Cortex of kidney (tissue), 1 donor: ENCODE data around the gene DGKQ.
"Not testable (repeated sequence)": the region's sequence is repeated elsewhere in the genome, so short reads cannot be mapped to it uniquely, and the experiment has no call there.

Source experiments
- DNase-seq: peaks from one replicate; lab custom pipeline; 2025; lab: John Stamatoyannopoulos, UW

Gene DGKQ

DNA sequence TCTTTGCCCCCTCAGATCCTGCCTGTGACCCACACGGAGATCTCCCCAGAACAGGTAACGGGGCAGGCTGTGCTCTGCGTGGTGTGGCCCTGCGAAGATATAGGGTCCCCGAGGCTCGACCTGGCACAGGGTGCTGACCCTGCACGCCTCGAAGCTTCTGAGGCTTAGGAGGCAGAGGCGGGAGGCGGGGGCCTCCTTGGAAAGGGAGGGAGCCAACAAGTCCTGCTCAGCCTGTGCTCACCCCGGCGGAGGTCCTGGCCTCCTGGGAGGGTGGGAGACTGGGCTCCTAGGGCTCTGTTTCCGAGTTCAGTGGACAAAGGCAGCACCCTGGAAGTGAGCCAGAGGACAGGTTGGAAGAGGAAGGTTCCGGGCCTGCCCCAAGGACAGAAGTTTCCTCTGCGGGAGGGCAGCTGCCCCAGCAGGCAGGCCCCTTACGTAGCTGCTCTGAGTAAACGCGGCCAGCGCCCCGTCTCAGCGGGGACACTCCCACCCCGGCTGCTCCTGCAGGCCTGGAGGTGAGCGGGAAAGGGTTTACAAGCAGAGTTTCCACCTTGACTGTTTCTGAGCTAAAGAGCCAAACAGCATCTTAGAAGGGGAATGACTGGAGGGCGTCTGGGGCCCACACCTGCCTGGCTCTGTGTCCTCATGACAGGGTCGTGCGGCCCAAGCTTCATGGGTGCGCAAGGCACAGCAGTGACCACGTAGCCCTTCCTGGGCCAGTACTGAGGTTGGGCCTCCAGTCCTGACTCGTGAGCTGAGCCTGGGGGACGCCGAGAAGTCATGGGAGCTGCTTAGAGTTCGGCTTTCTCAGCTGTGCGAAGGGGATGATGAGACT, 25.1 kb downstream of the DGKQ start:
- DNase-seq, result no peak

DNA sequence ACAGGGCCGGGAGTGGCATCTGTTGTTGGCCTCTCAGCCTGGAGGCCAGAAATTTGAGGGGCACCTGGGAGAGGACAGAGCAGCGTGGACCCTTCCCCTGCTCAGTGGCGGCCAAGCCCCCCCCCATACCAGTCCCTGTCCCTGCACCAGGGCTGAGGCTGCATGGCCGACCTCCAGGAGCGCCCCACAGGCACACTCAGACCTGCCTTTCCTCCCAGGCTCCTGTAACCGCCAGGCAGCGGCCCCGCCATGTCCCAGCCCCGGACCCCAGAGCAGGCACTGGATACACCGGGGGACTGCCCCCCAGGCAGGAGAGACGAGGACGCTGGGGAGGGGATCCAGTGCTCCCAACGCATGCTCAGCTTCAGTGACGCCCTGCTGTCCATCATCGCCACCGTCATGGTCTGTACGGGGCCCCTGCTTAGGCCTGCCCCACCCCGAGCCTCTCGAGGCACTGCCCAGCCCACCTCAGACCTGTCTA, 25.8 kb downstream of the DGKQ start:
- DNase-seq, result no peak

DNA sequence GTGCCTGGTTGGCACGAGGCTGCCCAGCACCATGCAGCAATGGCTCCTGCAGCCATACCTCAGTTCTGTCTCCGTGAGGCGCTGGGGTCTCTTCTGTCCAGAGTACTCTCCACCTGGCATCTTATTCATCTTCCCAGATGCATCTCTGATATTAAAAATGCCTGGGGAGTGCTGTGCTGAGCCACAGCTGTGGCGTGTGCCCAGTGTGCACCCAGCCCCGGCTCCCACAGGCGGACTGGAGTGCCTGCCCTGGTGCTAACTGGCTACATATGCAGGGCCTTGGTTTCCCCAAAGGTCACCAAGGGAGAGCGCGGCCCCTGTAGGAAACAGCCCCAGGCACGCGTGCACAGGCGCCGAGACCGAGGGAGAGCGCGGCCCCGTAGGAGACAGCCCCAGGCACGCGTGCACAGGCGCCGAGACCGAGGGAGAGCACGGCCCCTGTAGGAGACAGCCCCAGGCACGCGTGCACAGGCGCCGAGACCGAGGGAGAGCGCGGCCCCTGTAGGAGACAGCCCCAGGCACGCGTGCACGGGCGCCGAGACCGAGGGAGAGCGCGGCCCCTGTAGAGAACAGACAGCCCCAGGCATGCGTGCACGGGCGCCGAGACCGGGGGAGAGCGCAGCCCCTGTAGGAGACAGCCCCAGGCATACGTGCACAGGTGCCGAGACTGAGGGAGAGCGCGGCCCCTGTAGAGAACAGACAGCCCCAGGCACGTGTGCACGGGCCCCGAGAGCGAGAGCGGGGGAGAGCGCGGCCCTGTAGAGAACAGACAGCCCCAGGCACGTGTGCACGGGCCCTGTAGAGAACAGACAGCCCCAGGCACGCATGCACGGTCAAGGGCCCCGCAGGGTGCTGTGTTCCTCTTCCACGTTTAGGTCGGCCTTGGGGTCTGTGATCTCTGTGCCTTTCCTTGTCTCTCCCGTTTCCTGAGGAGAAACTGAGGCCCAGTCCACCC, 26.6 kb downstream of the DGKQ start:
- DNase-seq, result no peak

DNA sequence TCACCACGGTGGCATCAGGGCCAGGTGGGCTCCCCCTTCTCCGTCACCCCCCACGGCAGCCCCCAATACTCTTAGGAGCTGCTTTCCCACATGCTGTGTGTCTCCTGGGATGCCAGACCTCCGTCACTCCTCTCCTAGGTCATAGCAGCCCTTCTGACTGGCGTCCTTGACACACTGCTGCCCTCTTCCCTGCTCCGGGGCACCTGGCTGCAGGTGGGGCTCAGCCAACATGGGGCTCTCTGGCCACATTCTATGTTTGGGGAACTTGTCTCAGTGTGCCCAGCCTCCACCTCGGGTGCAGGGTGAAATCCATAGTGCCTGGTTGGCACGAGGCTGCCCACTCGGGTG, 27.3 kb downstream of the DGKQ start:
- DNase-seq, result no peak

DNA sequence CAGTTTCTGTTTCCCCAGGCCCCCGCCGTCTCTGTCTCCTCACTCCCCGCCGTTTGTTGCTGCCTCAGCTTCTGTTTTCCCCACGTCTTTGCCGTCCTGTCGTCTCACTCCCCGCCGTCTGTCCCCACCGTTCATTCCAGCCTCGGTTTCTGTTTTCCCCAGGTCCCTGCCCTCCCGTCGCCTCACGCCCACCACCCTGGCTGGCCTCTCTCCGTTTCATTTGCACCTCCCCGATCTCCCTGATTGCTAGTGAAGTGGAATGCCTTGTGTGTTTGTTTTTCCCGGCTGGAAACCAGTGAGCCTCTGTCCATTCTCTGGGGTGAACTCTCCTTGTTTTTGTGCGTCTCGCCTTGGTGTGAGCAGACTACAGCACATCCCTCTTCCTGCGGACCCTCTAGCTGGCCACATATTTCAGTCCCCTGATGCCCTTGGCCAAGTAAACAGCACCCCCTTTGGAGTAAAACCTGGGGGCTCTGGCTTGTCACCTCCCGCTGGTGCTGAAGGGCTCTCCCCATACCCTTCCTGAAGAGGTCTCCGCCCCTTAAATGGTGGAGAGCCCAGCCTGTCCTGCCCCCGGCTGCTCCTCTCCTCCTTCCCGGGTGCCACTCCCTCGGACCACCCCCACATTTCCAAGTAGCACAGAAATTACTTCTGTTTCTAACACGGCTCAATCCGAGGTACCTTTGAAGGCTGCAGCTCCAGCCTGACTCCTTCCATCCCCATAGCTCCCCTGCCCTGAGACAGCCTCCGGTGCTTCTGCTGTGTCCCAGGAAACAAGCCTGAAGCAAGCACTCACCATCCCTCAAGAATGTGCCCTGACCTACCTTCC, 27.9 kb downstream of the DGKQ start:
- DNase-seq, result no peak

DNA sequence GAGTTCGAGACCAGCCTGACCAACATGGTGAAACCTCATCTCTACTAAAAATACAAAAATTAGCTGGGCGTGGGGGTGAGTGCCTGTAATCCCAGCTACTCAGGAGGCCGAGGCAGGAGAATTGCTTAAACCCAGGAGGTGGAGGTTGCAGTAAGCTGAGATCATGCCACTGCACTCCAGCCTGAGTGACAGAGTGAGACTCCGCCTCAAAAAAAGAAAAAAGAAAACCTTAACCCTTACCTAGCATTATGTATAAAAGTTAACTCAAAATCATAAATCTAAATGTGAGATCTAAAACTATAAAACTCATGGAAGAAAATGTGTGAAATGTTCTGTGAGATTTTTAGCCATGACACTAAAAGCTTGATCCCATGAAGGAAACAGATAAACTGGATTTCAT, 33.9 kb downstream of the DGKQ start:
- DNase-seq, result not testable (repeated sequence)

DNA sequence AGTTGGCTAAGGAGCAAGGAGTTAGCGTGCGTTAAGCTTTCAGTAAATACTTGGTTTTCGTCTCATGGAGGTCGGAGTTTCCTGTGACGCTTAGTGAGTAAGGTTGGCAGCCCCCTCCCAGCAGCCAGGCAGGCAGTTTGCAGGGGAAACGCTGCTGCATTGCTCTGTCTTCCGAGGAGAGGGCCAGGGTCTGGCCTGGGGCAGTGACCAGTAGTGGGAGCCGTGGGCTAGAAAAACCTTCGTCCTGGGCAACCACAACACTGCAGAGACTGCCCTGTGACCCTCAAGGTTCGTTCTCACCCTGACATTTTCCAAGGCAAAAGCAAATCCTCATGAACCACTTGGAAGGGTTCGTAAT, 40.7 kb downstream of the DGKQ start:
- DNase-seq, result no peak

DNA sequence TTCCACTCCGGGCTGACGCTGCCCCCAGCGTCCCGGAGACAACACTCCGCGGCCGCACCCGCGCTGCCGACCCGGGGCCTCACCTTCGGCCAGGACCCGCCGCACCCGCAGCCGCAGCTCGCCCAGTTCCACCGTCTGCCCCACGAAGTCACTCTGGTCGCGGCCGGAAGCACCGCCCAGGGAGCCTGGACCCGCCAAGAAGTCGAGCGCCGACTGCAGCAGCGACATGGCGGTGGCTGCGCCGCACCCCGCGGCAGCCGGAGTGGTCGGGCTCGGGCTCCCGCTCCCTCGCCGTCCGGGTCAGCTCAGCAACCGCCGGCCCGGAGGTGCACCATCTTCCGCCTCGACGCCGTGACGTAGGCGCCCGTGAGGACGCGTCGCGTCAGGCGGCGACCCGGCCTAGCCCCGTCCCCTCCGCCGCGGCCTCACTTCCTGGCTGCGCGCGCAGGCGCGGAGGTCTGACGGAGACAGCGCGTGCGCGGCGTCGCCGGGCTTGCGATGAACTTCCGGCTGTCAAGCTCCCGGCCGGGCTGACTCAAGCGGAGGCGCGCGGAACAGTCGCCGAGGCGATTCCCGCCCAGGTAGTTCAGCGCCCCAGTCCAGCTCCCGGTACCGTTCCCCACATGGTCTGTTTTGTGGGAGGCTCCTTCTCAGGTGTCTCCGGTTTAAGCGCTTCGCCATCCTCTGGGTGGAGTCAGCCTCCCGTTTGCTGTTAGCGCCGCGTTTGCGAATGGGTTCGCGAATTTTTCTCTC, 41.2 kb downstream of the DGKQ start, which contains the start of the genes GAK and TMEM175:
TSS of gene GAK (minus strand) at position 357 of the 753 bp plus-strand sequence. CDS start at position 228, 129 bp downstream.
TSS of gene TMEM175 (plus strand) at position 501 of the 753 bp plus-strand sequence. CDS start 15,280 bp downstream, outside the sequence.
- DNase-seq, result peak; percentile 88

DNA sequence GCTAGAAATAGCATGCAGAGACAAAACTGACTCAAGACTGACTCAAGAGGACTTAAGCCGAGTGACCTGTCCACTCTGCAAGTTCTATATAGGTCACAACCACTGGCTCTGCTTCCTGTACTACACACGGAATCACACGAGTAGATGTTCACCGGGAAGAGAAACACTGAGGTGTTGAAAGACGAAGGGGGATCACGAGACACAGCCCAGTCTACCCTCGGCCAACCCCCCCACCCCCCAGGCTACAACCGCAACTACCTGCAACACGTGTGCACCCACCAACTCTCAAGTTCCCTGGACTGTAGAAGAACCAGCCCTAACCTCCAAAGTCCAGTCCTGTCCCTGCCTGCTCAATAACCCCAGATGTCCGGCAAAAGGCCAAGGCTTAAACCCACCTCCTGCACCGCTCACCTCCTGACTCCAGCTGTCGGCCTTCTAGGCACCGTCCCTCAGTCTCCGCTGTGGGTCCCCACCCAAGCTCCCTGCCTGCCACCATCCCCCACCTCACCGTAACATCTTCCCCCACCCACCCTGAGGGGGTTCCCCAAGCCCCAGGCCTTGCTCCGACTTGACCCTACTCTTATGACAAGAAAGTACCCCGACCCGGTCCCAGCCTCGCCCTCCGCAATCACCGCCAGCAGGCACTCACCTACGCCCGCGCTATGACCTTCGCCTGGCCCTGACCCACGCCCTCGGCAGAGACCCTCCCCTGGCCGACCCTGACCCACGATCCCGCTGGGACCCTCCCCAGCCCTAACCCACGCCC, 42.0 kb downstream of the DGKQ start:
- no peak for DNase-seq

DNA sequence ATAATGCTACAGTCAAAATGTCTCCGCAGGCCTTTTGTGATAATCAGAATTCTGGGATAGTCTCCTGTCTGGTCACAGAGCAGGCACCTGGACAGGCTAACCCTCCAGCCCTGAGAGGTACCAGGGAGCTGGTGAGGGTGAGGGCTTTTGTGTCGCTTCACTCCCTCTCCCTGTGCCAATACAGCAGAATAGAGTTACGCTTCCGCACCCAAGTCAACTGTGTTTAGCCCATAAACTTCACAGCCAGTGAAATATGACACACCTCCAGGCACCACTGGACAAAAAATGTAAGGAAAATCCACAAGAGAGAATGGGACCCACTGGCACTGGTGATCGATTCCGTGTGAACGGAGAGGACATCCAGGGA, 42.6 kb downstream of the DGKQ start:
- DNase-seq, result no peak

DNA sequence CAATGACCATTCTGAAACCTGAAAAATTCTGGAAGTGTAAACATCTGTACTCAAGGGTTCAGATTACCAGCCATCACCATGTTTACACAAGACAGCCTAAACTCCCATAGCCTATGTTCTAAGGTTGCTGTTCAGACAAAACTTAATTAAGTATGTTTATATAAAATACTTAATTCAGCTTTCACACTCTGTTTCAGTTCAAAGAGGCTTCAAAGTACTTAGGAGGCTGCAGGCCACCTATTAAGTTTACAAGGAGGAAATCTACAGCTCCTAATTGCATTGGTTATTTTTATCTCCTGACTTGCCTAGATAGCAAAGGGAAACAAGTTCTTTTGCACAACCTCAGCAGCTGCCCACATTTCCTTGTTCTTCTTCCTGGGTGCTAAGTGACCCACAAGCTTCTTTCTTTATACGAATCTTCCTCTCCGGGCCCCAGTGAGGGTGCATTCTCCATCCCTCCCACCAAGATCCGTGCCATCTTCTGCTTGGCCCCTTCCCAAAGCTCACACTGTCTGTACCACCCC, 43.3 kb downstream of the DGKQ start:
- no peak for DNase-seq

DNA sequence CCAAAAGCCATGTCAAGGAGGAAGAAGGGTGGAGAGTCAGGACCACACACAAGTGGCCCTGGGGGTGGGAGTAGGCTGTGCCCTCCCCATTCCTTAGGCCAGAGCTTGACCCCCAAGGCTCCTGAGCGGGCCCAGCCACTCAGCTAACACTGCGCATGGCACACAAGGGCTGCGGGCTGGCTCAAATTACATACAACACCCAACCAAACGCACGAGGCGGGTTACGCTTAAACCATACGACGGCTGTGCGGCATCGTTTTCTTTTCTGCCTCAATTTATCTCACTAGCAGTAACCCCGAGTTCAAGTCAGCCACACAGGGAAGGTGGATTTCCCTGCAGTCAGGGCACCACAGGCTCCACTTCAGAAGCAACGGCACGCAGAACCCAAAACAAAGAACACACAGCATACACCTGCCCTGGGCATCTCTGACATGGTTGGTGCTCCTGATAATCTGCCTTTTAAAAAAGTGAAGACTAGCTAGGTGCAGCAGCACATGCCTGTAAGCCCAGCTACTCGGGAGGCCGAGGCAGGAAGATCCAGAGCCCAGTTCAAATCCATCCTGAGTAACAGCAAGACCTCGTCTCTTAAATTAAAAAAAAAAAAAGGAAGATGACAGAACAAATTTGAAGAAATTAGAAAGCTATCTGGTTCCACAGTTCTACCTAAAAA, 44.1 kb downstream of the DGKQ start:
- no peak for DNase-seq

DNA sequence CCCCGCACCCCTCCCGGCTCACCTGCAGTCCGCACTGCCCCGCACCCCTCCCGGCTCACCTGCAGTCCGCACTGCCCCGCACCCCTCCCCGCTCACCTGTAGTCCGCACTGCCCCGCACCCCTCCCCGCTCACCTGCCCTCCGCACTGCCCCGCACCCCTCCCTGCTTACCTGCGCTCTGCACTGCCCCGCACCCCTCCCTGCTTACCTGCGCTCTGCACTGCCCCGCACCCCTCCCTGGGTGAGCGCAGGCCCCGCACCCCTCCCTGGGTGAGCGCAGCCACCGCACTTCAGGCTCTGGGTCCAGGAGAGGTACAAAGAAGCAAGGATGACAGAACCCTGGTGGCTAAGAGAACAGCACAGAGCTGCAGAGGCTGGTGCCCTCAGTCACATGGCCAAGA, 45.8 kb downstream of the DGKQ start:
- DNase-seq, result not testable (repeated sequence)

DNA sequence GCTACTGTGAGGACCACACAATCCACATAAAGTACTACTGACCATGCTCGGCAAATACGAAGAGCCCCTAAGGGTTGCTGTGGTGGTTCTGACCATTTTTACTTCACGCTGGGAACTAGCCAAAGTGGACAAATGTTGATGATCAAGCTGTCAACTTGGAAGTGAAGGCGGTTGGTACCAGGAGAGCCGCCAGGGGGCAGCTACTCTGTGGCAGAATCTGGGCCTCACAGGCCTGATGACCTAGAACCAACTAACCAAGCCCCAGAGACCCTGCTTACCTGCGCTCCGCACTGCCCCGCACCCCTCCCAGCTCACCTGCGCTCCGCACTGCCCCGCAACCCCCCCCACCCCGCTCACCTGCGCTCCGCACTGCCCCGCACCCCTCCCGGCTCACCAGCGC, 46.8 kb downstream of the DGKQ start:
- DNase-seq, result no peak

DNA sequence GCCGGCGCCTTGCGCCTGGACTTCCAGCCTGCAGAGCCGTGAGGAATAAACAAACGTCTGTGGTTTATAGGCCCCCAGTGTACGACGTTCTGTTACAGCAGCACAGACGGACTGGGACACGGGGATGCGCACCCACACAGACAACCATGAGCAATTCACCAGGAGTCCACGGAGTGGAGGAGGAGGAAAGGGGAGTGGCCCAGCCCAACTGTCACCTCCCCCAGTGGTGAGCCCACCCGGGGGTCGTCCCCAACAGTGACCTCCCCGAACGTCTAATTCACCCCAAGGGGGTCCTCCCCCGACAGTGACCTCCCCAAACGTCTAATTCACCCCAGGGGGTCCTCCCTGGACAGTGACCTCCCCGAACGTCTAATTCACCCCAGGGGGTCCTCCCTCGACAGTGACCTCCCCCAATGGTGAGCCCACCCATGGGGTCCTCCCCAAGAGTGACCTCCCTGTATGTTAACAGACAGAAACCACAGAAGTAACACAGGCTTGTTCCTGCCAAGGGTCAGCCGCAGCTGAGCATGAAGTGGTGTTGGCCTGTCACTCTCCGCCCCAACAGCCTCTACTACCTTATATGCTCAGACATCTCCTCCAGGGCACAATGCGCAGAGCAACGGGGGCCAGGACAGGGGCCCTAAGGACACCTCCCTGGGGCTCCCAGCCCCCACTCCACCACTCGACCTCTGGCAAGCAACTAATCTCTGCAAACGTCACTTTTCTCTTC, 47.4 kb downstream of the DGKQ start:
- no peak for DNase-seq

DNA sequence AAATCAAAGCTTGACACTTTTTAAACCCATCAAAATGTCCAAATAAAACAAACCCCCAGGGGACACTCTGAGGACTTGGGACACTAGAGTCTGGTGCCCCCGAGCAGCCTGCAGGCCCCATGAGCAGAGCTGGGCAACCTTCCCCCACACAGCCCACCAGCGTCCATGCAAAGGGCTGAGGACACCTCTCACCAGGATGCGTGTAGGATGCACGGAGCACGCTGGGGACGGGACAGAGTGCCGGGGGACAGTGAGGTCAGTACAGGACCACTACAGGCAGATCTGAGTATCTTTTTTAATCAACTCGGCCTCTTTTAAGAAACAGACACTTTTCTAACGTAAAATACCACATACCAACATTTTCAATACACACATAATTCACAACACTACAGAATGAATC, 48.2 kb downstream of the DGKQ start:
- DNase-seq, result no peak

DNA sequence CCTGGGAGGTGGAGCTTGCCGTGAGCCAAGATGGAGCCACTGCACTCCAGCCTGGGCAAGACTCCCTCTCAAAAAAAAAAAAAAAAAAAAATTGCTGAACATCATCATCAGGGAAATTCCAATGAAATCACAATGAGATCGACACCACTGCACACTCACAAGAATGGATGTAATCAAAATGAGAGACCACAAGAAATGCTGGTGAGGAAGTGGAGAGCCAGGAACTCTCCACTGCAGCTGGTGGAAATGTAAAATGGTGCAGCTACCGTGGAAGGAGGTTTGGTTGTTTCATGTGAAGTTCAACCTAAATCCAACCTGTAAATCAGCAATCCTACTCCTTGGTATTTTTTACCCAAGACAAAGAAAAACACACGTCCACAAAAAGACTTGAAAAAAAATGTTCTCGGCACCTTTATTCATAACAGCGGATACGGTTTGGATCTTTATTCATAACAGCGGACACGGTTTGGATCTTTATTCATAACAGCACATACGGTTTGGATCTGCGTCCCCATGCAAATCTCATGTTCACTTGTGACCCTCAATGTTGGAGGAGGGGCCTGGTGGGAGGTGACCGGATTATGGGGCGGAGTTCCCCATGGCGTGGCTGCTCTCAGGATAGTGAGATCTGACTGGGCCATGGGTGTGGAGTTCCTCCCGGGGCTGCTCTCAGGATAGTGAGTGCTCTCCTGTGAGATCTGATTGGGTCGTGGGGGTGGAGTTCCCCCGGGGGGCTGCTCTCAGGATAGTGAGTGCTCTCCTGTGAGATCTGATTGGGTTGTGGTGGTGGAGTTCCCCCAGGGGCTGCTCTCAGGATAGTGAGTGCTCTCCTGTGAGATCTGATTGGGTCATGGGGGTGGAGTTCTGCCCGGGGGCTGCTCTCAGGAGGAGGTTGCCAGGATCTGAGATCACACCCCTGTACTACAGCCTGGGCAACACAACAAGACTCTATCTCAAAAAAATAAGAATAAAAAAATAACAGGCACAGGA, 49.0 kb downstream of the DGKQ start:
- DNase-seq, result no peak
